Measurements from ENCODE around the gene SH2D6.

GRCh38 chr2:85422072-85422457 is 3.6 kb downstream of the SH2D6 start:
- TF ChIP-seq CTCF (IDR thresholded peaks at IDR 0.05) (no peak), POLR2A (IDR thresholded peaks at IDR 0.05) (no peak)

All from lower leg skin (tissue), 3 donors.